ENCODE measurements around the gene NEMP2.

NEMP2 gene

DNA sequence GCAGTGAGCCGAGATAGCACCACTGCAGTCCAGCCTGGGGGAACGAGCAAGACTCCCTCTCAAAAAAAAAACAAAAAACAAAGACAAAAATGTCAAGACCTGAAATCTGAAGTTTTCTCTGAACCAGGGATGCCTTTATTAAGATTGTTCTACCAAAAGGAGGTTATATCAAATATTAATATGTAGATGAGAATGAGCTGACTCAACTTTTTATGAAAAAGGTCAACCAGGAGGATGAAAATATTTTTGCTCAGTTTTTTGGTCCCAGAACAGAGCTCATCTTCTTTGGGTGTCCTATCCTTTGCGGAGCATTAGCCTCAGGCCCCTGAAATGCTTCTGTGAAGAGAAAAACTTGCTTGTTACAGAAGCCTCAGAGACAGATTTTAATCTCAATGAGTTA, 44.0 kb downstream of the NEMP2 start:
- no peak overlapping the region for H3K4me3 ChIP-seq (replicated peaks; ENCODE audit: insufficient read depth, low read length)
- no peak for TF ChIP-seq POLR2AphosphoS5 (IDR thresholded peaks at IDR 0.05; ENCODE audit: low read depth)
- TF ChIP-seq, protein P1, sequence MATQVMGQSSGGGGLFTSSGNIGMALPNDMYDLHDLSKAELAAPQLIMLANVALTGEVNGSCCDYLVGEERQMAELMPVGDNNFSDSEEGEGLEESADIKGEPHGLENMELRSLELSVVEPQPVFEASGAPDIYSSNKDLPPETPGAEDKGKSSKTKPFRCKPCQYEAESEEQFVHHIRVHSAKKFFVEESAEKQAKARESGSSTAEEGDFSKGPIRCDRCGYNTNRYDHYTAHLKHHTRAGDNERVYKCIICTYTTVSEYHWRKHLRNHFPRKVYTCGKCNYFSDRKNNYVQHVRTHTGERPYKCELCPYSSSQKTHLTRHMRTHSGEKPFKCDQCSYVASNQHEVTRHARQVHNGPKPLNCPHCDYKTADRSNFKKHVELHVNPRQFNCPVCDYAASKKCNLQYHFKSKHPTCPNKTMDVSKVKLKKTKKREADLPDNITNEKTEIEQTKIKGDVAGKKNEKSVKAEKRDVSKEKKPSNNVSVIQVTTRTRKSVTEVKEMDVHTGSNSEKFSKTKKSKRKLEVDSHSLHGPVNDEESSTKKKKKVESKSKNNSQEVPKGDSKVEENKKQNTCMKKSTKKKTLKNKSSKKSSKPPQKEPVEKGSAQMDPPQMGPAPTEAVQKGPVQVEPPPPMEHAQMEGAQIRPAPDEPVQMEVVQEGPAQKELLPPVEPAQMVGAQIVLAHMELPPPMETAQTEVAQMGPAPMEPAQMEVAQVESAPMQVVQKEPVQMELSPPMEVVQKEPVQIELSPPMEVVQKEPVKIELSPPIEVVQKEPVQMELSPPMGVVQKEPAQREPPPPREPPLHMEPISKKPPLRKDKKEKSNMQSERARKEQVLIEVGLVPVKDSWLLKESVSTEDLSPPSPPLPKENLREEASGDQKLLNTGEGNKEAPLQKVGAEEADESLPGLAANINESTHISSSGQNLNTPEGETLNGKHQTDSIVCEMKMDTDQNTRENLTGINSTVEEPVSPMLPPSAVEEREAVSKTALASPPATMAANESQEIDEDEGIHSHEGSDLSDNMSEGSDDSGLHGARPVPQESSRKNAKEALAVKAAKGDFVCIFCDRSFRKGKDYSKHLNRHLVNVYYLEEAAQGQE (IDR thresholded peaks at IDR 0.05; ENCODE audit: insufficient replicate concordance, low read depth), result no peak
- no peaks in the 10 kb centered on the region for H3K27me3 ChIP-seq (ENCODE audit: insufficient read depth, poor library complexity, severe bottlenecking)
- no peak overlapping the region for H3K27ac ChIP-seq (replicated peaks)
- no peak for DNase-seq (ENCODE audit: low read depth in 1 of 2, low spot score in 1 of 2)

DNA sequence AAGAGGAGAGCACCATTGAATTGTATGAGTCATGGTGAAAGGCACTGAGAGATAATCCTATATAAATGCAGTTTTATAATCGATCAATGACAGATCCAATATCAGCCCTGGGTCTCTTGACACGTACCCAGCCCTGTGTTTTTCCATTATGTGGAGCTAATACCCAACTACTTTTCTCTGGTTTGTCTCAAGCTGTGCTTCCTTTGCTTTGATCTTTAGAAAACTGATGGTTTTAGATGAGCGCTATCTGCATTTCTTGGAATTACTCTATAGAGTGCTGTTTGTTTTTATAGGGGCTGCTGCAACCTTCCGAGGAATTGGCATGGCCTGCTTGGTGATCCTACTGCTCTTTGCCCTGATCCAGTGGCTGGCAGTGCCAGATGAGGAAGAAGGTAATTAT, 45.0 kb downstream of the NEMP2 start:
- H3K4me3 ChIP-seq (replicated peaks; ENCODE audit: insufficient read depth, low read length), result no peak overlapping the region

DNA sequence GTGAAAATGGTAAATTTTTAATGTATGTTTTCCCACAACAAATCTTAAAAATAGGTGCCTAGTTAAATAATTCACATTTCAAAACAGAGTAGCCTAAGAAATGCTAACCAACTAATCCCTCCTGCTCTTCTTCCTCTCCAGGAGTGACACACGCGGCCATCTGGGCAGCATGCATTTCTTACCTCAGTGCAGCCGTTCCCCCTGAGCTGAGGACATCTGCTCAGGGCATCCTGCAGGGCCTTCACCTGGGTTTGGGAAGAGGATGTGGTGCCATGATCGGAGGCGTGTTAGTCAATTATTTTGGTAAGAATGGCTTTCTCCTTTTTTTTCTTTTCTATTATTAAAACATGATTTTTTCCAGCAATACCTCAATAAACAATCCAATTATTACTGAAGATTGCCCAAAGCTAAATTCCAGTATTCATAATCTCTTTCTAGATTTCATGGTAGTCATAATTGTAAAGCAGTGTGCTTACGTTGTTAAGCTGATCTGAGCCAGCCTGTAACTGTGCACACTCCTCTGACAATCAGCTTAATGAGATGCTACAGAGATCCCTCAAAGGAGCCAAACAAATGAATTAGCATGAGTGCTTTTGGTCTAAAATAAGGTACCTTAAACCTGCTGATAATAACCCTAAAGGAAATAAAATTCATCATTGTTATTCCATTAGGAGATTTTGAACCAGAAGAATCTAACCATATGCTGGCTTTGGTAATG, 45.8 kb downstream of the NEMP2 start:
- H3K27ac ChIP-seq (replicated peaks), result no peak overlapping the region
- TF ChIP-seq SPI1 (IDR thresholded peaks at IDR 0.05; ENCODE audit: borderline replicate concordance, low read depth) (no peak), POLR2AphosphoS5 (IDR thresholded peaks at IDR 0.05; ENCODE audit: low read depth) (no peak), GABPA (IDR thresholded peaks at IDR 0.05; ENCODE audit: low read depth) (no peak)
- TF ChIP-seq, protein P1 (IDR thresholded peaks at IDR 0.05; ENCODE audit: insufficient replicate concordance, low read depth), result no peak
- TF ChIP-seq, protein P2, sequence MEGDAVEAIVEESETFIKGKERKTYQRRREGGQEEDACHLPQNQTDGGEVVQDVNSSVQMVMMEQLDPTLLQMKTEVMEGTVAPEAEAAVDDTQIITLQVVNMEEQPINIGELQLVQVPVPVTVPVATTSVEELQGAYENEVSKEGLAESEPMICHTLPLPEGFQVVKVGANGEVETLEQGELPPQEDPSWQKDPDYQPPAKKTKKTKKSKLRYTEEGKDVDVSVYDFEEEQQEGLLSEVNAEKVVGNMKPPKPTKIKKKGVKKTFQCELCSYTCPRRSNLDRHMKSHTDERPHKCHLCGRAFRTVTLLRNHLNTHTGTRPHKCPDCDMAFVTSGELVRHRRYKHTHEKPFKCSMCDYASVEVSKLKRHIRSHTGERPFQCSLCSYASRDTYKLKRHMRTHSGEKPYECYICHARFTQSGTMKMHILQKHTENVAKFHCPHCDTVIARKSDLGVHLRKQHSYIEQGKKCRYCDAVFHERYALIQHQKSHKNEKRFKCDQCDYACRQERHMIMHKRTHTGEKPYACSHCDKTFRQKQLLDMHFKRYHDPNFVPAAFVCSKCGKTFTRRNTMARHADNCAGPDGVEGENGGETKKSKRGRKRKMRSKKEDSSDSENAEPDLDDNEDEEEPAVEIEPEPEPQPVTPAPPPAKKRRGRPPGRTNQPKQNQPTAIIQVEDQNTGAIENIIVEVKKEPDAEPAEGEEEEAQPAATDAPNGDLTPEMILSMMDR (IDR thresholded peaks at IDR 0.05; ENCODE audit: insufficient read depth, low read length), result no peak
- no peak for DNase-seq (ENCODE audit: low read depth in 1 of 2, low spot score in 1 of 2)
- no peak overlapping the region for H3K4me3 ChIP-seq (replicated peaks; ENCODE audit: insufficient read depth, low read length)
- no peaks in the 10 kb centered on the region for H3K27me3 ChIP-seq (ENCODE audit: insufficient read depth, poor library complexity, severe bottlenecking)

More for the DNA sequence above, 45.0 kb downstream of the NEMP2 start:
- Histone ChIP-seq H3K27ac (replicated peaks) (no peak overlapping the region), H3K27me3 (ENCODE audit: insufficient read depth, poor library complexity, severe bottlenecking) (no peaks in the 10 kb centered on the region)
- TF ChIP-seq GABPA (IDR thresholded peaks at IDR 0.05; ENCODE audit: low read depth), result no peak
- no peak for DNase-seq (ENCODE audit: low read depth in 1 of 2, low spot score in 1 of 2)

DNA sequence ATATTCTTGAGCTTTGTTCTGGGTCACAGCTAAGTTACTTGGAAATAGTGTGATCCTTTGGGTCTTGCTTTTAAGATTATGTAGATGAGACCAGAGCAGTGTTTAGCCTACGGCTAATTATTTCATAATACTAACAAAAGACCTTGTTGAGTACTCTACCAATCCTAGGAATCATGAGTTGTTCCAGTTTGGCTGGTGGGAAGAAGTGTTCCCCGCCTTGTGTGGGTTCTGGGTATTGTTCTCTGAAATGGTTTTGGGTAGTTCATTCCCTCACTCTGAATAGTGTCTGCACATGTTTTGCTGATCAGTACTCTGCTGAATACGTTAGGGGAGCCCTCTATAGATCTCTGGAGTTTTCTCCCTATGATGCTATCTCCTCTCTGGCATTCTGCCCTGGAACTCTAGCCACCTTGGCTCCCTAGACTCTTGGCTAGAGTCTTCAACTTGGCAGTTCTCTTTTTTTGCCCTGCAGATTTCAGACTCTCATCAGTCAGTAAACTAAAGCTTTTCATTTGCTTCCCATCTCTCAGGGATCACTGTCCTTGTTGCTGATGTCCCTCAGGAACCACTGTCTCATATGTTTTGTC, 48.4 kb downstream of the NEMP2 start:
- TF ChIP-seq, protein P2 (IDR thresholded peaks at IDR 0.05; ENCODE audit: insufficient read depth, low read length), result no peak
- TF ChIP-seq, protein P1 (IDR thresholded peaks at IDR 0.05; ENCODE audit: insufficient replicate concordance, low read depth), result no peak
- TF ChIP-seq GABPA (IDR thresholded peaks at IDR 0.05; ENCODE audit: low read depth) (no peak), POLR2AphosphoS5 (IDR thresholded peaks at IDR 0.05; ENCODE audit: low read depth) (no peak), SPI1 (IDR thresholded peaks at IDR 0.05; ENCODE audit: borderline replicate concordance, low read depth) (no peak)
- Histone ChIP-seq H3K27me3 (ENCODE audit: insufficient read depth, poor library complexity, severe bottlenecking) (no peaks in the 10 kb centered on the region), H3K27ac (replicated peaks) (no peak overlapping the region), H3K4me3 (replicated peaks; ENCODE audit: insufficient read depth, low read length) (no peak overlapping the region)
- DNase-seq (ENCODE audit: low read depth in 1 of 2, low spot score in 1 of 2), result no peak

All from HL-60 (cell line).